DOHH2 (cell line): ENCODE data around the gene WFDC11.
A peak's percentile ranks its signal among the peaks of the same experiment; 100 is the strongest.

ENCODE experiments used
- CTCF ChIP-seq: fragments of 200-600 bp; sonication (generic); IDR thresholded peaks from one replicate; pipeline ENCODE4 v1.5.1; 2014; ENCODE audit warnings: antibody characterized with exemption, mild to moderate bottlenecking, low read depth, low read length; ENCODE audit not compliant: poor library complexity, severe bottlenecking
- EZH2phosphoT487 ChIP-seq: fragments of 200-600 bp; sonication (generic); IDR thresholded peaks from 2 replicates; pipeline ENCODE4 v1.6.1; 2017; ENCODE audit warnings: borderline replicate concordance, mild to moderate bottlenecking, antibody characterized with exemption, low read length, moderate library complexity, mixed read lengths

GRCh38 chr20:45629496-45630100 lies 40.4 kb downstream of the WFDC11 start, which contains the start of gene WFDC10A:
- TF ChIP-seq CTCF (peak; percentile 71), EZH2phosphoT487 (no peak)
